Pons (tissue), 1 donor: ENCODE measurements around the gene PCSK2.

ENCODE experiments used
- DNase-seq: peaks from one replicate; pipeline ENCODE4 v3.0.0-alpha.2; 2016; ENCODE audit warnings: low spot score

PCSK2 gene

DNA sequence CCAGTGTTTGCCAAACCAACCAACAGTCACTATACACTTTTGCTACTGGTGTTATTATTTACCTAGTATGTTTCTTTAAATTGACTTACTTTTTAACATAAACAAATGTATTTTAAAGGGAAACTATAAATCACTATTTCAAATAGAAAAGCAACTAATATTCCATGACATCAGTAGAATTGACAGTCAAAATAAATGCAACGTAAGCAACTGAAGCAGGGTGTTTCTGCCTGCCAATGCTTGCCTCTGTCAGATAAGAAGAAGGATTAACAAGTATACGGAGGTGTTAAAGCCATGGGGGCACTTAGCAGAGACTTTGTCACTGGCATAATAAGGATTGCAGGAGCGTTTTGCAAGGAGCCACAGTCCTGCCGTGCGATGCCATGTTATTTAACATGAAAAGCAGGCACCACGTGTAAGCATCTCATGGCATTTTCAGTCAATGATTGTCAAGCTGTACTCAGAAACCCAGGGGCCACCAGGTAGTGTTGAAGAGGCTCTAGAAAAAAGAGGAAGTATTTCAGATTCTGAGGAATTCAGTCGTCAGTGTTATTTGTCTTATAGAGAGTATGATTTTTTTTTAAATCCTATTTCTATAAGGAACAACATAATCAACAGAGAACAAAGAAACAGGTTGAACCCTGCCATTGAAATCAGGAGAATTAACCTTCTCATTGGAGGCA, 172.6 kb downstream of the PCSK2 start:
- DNase-seq, result no peak

DNA sequence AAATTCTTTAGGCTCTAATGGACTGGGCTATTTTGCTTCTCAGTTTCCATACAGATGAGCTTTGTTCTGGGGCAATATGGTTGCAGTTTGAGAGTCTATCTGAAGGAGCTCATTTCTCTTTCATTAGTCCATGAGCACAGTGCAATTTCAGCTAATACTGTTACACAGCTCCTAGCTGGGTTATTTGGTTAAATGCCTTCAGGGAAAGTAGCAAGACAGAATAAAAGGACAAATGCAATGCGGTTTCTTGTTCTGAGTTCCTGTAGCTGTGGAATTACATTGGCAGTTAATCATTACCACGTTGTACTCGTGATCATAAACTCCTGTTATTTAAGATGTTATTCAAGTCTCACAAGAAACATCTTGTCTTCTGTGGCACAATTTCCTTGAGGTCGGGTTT, 176.6 kb downstream of the PCSK2 start:
- no peak for DNase-seq

- DNase-seq, result no peak
These were observed 179.3 kb downstream of the PCSK2 start for GRCh38 chr20:17406051-17406590.

- DNase-seq, result no peak
These were observed 180.7 kb downstream of the PCSK2 start for GRCh38 chr20:17407550-17407949.

DNA sequence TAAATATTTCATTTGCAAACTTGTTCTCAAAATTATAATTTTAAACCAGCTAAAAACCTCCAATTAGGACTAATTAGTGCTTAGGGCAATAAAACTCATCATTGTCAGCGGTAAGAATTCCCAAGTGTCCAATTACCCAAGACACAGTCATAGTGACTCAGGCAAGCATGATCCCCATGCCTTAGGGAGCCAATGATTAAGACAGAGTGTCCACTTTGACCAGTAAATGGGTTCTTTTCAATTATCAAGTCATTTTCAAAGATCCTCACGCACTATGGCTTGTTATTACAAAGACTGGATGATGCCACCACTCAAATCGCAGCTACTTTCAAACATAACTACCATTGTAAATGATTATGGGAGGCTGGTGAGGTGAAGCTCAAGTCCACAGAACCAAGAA, 190.4 kb downstream of the PCSK2 start:
- DNase-seq, result no peak

GRCh38 chr20:17418737-17419136, 191.9 kb downstream of the PCSK2 start:
- DNase-seq, result no peak

DNA sequence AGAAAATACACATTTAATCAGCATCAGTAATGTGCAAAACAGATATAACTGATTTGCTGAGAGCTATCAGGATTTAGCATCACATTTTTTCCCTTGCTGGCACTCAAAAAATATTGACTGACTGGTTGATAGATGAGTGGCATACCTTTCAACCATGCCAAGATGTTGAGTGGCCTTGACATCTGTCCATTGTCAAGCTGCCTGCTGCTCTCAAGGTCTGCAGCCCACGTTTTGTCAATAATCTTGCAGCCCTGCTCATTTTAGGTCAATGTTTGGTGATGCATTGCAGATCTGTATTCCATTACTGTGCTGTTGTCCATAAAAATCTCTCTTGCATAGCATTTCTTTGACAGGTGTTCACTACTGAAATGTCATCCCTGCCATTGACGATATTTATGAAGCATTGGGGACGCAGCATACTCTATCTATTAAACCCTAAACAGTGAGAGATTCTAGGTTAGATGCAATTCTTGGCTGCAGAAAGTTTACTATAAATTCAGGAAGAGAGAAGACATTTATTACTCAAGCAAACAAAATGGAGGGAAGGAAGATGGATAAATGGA, 192.7 kb downstream of the PCSK2 start:
- no peak for DNase-seq

GRCh38 chr20:17421493-17421892, 194.7 kb downstream of the PCSK2 start:
- no peak for DNase-seq

- no peak for DNase-seq
These were observed 196.9 kb downstream of the PCSK2 start for GRCh38 chr20:17423782-17424181.

DNA sequence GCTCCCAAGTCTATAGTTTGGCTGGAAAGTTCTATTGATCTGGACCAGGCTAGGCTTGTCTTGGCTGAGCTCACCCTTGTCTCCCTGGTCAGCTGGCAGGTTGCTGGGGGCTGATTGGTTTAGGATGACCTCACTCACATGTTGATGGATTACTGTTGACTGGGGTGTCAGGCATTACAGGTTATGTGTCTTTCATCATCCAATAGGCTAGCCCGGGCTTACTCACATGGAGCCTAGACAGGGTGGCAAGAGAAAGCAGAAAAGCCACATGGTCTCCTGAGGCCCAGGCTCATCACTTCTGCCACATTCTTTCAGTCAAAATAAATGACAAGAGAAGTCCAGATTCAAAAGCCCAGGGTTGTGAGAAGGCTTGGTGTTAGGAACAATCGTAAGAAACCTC, 200.8 kb downstream of the PCSK2 start:
- DNase-seq, result no peak

GRCh38 chr20:17430125-17430950, 203.5 kb downstream of the PCSK2 start:
- no peak for DNase-seq

DNA sequence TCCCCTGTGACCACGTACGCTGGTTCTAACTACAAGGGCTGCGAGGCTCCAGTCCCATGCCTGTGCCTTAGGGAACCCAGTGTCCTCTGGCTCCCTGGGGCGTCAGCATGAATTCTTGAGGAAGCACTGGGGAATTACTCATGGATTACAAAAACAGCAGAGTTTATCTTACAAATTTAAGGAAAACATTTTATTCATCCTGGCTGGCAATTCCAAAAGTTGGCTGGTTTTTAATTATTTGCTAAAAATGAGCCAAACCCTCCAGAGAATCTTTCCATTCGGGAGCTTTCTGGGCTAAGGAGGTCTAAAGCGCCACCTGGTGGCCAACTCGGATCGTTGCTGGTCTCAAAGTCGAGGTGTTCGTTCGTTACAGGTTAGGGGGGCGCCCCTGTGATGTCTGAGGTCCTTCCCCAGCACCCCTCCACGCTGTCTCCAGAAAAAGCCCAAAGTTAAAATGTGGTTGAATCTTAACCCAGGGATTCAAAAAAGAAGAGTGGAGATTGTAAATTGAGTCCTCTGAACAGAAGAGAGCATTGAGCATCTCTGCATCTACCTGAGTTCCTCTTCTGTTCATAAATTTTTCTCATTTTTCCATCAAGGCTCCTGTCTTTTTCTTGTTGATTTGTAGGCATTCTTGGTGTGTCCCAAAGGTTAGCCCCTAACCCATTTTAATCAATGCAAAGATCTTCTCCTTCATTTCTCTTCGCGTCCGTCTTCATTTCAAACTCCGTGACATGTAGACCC, 205.0 kb downstream of the PCSK2 start:
- DNase-seq, result peak; percentile 62

GRCh38 chr20:17436664-17437063, 209.8 kb downstream of the PCSK2 start:
- DNase-seq, result no peak

DNA sequence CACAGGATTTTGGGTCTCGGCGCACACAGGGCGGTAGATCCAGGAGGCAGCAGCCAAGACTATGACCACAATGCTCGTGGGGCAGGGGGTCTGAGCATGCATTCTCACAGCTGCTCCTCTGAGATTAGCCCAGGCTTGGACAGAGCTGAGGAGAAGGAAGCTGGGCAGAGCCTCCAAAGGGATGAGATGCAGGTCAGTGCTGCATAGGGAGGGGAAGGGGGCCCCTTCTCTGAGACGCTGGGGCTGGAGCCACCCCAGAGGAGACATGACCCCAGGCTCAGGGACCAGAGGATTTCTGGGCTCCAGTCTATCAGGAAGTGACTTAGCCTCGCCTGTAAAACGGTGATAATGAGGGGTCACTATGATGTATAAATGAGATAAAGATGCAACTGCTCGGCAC, 210.4 kb downstream of the PCSK2 start:
- DNase-seq, result no peak

GRCh38 chr20:17438436-17439039, 211.7 kb downstream of the PCSK2 start:
- DNase-seq, result no peak

GRCh38 chr20:17439616-17440296, 212.9 kb downstream of the PCSK2 start:
- no peak for DNase-seq

- no peak for DNase-seq
These were observed 214.9 kb downstream of the PCSK2 start for GRCh38 chr20:17441745-17442144.

DNA sequence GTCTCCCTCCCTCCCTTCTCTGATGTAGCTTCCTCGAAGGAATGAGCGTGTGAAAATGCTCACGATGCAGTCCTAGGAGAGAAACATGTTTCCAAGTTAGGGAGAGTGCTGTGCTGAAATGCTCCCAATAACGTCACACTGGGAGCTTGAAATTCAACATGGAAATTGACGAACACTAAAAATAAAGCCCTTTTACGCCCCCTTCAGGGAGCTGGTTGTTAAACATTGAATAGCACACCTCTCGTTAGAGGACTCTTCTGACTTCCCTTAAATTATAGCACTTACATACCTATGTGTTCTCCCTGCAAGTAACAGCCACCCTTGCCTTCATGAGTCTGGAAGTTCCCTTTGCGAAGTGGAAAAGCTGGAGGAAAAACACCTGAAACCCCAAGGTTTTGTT, 215.7 kb downstream of the PCSK2 start:
- no peak for DNase-seq

GRCh38 chr20:17443131-17443858, 216.5 kb downstream of the PCSK2 start:
- DNase-seq, result no peak

DNA sequence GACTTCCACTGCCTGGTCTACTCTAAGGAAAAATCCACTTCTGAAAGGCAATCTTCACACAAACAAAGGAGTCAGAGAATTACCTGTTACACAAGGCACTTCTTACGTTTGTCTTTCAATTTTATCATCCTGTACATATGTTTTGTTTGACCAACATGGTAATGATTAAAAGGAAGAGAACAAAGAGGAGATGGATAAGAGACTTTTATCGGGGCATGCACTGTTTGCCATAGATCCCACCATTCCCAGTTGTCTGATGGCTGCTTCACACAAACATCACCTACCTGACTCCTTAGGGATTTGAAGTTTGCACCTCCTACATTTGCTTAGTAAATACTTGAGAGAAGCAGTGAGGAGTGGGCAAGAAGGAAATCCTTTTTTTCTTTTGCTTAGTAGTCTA, 217.3 kb downstream of the PCSK2 start:
- no peak for DNase-seq

- DNase-seq, result no peak
These were observed 218.7 kb downstream of the PCSK2 start for GRCh38 chr20:17445543-17445942.
